ENCODE measurements around the gene EXOSC2.

The EXOSC2 gene

DNA sequence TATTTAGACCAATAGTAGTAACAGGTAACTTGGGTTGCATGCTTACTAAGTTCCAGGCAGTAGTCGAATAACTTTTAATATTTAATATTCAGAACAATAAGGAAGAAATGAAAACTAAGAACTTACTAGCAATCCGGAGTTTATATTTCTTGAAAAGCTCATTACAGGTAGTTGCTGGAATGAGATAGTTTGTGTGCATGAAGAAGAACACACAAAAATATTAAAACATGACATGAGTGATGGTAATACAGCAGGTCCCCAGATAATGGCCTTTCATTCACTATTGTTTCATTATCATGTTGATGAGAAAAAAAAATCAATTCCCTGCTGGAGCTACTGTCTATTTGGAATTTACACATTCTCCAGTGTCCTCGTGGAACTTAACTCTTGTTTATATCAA lies 44.7 kb downstream of the EXOSC2 start:
- no peak for DNase-seq (ENCODE audit: low spot score)

GRCh38 chr9:130739081-130739480 lies 45.5 kb downstream of the EXOSC2 start:
- no peak for DNase-seq (ENCODE audit: low spot score)

- no peak for DNase-seq (ENCODE audit: low spot score)
Measured at GRCh38 chr9:130740218-130741023, 46.8 kb downstream of the EXOSC2 start.

GRCh38 chr9:130741024-130741305 lies 47.4 kb downstream of the EXOSC2 start:
- DNase-seq (ENCODE audit: low spot score) = no peak

DNA sequence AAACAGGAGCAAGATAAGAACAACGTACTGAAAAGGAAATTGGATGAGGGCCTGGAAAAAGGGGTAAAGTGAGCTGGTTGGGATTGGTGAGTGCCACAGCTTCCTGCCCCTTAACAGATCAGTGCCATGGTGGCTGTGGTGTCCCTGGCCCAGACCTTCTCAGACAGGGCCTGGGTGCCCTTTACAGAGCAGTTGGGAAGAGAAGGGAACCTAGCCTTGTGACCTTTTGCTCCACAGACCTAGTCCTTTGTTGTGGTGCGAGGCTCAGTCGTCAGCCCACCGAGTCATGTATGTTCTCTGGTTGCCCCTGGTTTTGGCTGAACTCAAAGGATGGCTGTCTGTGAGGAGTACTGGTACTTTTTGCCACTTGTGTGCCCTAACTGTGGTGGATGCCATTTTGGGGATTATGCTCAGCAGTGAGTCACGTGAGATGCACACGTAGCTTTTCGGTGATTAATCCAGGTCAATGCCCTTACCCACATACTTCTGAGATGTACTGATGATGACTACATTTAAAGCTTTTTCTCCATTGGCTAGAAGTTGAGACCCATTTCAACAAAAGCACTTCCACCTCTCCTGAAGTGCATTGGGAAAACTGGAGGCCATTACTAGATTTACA lies 48.4 kb downstream of the EXOSC2 start:
- no peak for DNase-seq (ENCODE audit: low spot score)

GRCh38 chr9:130743656-130744055 lies 50.1 kb downstream of the EXOSC2 start:
- DNase-seq (ENCODE audit: low spot score) = no peak

DNA sequence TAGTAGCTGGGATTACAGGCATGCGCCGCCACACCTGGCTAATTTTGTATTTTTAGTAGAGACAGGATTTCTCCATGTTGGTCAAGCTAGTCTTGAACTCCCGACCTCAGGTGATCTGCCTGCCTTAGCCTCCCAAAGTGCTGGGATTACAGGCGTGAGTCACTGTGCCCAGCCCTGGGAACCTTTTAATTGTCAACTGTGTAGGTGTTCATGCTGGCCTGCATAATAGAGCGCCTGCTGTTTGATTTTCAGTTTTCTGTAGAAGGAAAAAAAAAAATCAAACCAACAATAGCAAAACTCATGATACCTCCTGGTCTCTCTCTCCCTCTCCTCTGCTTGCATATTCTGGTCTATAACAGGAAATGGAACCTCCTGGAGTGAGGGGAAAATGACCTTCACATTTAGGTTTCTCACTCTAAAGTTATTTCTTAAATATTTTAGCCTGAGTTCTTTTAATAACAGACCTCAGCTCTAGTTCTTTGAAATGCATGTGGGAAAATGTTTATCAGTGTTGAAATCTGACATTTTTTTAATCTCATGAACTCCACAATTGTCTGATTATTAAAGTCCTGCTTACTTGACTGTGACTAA lies 51.7 kb downstream of the EXOSC2 start:
- no peak for DNase-seq (ENCODE audit: low spot score)

DNA sequence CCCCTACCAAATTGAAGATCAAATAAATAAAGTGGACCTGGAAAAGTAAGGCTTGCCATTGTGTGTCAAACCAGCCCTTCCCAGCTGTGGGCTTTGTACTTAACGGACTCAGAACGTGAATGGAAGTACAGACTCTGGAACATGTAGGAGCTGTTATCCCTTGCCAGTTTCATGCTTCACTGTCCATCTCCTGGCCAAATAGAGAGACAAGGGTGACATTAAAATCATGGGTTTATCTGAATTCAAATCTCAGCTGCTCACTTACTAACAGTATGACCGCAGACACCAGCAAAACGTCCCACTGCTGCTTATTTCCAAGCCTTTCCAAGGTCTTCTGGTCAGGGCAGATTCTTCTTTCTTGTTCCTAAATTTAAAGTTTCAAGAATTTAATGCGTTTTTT lies 52.2 kb downstream of the EXOSC2 start:
- no peak for DNase-seq (ENCODE audit: low spot score)

DNA sequence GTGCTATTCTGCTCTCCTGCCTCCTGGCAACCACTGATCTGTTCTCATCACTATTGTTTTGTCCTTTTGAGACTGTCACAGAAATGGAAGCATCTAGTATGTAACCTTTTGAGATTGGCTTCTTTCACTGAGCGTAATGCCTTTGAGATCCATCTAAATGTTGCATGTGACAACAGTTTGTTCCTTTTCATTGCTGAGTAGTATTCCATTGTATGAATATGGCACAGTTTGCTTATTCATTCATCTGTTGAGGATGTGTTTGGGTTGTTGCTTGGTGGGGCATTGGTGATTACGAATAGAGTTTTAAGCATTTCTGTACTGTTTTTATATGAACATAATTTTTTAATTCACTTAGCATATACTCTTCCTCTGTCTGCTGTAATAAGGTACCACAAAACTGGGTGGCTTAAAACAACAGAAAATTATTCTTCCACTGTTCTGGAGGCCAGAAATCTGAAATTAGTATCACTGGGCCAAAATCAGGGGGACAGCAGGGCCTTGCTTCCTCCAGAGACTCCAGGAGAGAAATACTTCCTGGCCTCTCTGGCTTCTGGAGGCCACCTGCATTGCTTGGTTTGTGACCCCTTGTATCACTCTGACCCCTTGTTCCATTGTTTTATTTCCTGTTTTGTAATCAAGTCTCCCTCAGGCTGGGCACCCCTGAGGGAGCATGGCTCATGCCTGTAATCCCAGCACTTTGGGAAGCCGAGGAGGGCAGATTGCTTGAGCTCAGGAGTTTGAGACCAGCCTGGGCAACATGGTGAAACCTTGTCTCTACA lies 53.0 kb downstream of the EXOSC2 start:
- DNase-seq (ENCODE audit: low spot score) = no peak

- no peak for DNase-seq (ENCODE audit: low spot score)
Measured at GRCh38 chr9:130751631-130752355, 58.2 kb downstream of the EXOSC2 start.
